ENCODE data around the gene HM13. TPM values are rescaled to one million over a fixed set of nuclear protein-coding genes. Genes with fewer than 3 reads are reported as not detected.

HM13 gene
- total and polyA plus RNA-seq, 9 of the 15 experiments (the other 6 are each of a cell fraction or from before 2014, with no cell fraction given) = 7.7 to 136 (median 74.5) TPM

DNA sequence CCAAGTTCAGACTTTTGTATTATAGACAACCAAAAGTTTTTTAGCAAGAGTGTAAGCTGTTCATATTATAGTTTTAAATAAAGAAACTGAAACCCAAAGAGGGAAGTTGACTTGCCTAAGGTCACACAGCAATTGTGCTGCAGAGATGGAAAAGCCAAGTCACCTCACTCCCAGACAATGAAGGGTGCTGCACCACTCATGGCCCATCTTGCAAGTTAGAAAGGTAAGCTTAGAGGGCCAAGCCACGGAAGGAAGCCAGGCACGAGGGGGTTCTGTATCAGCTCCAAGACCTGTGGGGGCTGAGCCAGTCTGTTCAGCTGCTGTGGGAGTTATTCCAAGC lies 40.2 kb upstream of the HM13 start:
- no peaks in the 10 kb centered on the region for H3K79me2 ChIP-seq (ENCODE audit: control insufficient read depth, insufficient read depth, low read length)
- no peak overlapping the region for H3K27ac ChIP-seq (ENCODE audit: extremely low read depth, low read depth, low read length)
- H4K20me1 ChIP-seq (replicated peaks; ENCODE audit: control insufficient read depth, insufficient read depth, low read length) = no peaks in the 10 kb centered on the region; the same call in 1 of the 2 replicates
- H3K36me3 ChIP-seq (ENCODE audit: control insufficient read depth, insufficient read depth, low read length) = no peaks in the 10 kb centered on the region
- H3K9ac ChIP-seq (ENCODE audit: insufficient read depth in 1 of 2, low read depth in 2 of 2, low read length in 2 of 2) = no peak overlapping the region
- no peaks in the 10 kb centered on the region for H3K9me1 ChIP-seq (ENCODE audit: control insufficient read depth, insufficient read depth, low read length)
- no TSS peak for BruUV-seq (replicated peaks)
- no peak overlapping the region for H3K4me2 ChIP-seq (ENCODE audit: insufficient read depth, low read length)
- in situ Hi-C loops (cut with MboI) (no loop called here), intact Hi-C loops (cut with micrococcal nuclease) (no loop called here)
- peaks cover 5 to 16% of the 10 kb centered on the region in 2 experiments; a peak in 4 of 5 replicates for H3K4me1 ChIP-seq (replicated peaks in 1 of 2; ENCODE audit: control insufficient read depth in 2 of 2, insufficient read depth in 2 of 2, low read length in 2 of 2)
- H2AFZ ChIP-seq (ENCODE audit: low read depth, low read length) = no peak overlapping the region
- no peak for DNase-seq (ENCODE audit: extremely low read depth in 1 of 4, low spot score in 3 of 4)
- H3K27me3 ChIP-seq (ENCODE audit: control insufficient read depth in 2 of 2, insufficient read depth in 2 of 2, low read length in 2 of 2) = peaks cover 28 to 34% of the 10 kb centered on the region in 2 experiments; a peak in 4 of 5 replicates
- ChIA-PET CTCF (ENCODE audit: low intra/inter-chr PET ratio) (no interaction called here), POLR2A (interaction anchor here (0.7 to 1.3 kb wide), 3 partner anchors 10 to 13 kb away, joined by 3 to 5 read pairs (median 3); no protein-coding TSS in a partner anchor)
- WGBS (ENCODE audit: insufficient coverage, low coverage, missing lambda C conversion rate) = 0% methylated on average over 2 of the region's 2 CpGs
- no peaks in the 10 kb centered on the region for H3K9me3 ChIP-seq (replicated peaks; ENCODE audit: control insufficient read depth, insufficient read depth, low read depth, low read length)
- H3K4me3 ChIP-seq = no peak overlapping the region
- FAIRE-seq = no peak
- peak; percentile 15; the same call in 2 of the 3 replicates for ATAC-seq
- TF ChIP-seq CEBPG (CRISPR knock-in tag; IDR thresholded peaks at IDR 0.05) (no peak), CEBPG (tag; conservative IDR thresholded peaks at IDR 0.05 in 1 of 2, IDR thresholded peaks at IDR 0.05 in 1 of 2) (no peak), MXI1 (IDR thresholded peaks at IDR 0.05; ENCODE audit: low read depth, low read length) (no peak), ZBTB8A (IDR thresholded peaks at IDR 0.05; ENCODE audit: partially characterized antibody) (no peak), RBM14 (IDR thresholded peaks at IDR 0.05; ENCODE audit: borderline replicate concordance, insufficient read depth, low read depth, low read length) (no peak), FOXK2 (conservative IDR thresholded peaks at IDR 0.05 in 1 of 2, IDR thresholded peaks at IDR 0.05 in 1 of 2; ENCODE audit: low read depth in 2 of 2) (no peak), ZBTB17 (CRISPR knock-in tag; IDR thresholded peaks at IDR 0.05) (no peak), MEF2D (tag; conservative IDR thresholded peaks at IDR 0.05; ENCODE audit: low read depth) (no peak), MEF2A (IDR thresholded peaks at IDR 0.05; ENCODE audit: control insufficient read depth, low read depth, low read length) (no peak)
- TF ChIP-seq, protein P1, sequence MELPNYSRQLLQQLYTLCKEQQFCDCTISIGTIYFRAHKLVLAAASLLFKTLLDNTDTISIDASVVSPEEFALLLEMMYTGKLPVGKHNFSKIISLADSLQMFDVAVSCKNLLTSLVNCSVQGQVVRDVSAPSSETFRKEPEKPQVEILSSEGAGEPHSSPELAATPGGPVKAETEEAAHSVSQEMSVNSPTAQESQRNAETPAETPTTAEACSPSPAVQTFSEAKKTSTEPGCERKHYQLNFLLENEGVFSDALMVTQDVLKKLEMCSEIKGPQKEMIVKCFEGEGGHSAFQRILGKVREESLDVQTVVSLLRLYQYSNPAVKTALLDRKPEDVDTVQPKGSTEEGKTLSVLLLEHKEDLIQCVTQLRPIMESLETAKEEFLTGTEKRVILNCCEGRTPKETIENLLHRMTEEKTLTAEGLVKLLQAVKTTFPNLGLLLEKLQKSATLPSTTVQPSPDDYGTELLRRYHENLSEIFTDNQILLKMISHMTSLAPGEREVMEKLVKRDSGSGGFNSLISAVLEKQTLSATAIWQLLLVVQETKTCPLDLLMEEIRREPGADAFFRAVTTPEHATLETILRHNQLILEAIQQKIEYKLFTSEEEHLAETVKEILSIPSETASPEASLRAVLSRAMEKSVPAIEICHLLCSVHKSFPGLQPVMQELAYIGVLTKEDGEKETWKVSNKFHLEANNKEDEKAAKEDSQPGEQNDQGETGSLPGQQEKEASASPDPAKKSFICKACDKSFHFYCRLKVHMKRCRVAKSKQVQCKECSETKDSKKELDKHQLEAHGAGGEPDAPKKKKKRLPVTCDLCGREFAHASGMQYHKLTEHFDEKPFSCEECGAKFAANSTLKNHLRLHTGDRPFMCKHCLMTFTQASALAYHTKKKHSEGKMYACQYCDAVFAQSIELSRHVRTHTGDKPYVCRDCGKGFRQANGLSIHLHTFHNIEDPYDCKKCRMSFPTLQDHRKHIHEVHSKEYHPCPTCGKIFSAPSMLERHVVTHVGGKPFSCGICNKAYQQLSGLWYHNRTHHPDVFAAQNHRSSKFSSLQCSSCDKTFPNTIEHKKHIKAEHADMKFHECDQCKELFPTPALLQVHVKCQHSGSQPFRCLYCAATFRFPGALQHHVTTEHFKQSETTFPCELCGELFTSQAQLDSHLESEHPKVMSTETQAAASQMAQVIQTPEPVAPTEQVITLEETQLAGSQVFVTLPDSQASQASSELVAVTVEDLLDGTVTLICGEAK (IDR thresholded peaks at IDR 0.05) = no peak
- TF ChIP-seq, protein P1 (CRISPR knock-in tag; IDR thresholded peaks at IDR 0.05) = no peak
- TF ChIP-seq, protein P2, sequence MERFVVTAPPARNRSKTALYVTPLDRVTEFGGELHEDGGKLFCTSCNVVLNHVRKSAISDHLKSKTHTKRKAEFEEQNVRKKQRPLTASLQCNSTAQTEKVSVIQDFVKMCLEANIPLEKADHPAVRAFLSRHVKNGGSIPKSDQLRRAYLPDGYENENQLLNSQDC (CRISPR knock-in tag; IDR thresholded peaks at IDR 0.05) = no peak
